Spleen (tissue), 7 donors: Measurements from ENCODE around the gene FLT4.

Source experiments
- CTCF ChIP-seq, 11 experiments: fragments of 200-600 bp in 7 of 11; fragments of 450-650 bp in 4 of 11; sonication (generic) in 4 of 11; IDR thresholded peaks in 8 of 11; conservative IDR thresholded peaks in 3 of 11; 1 replicate in 7 of 11; 2 replicates in 4 of 11; pipeline versions ENCODE4 v1.4.0 to v1.8.0; 2016 to 2021; ENCODE audit warnings: antibody characterized with exemption in 11 of 11, inconsistent platforms in 4 of 11, mild to moderate bottlenecking in 1 of 11
- POLR2A ChIP-seq, 3 donors: fragments of 450-650 bp; IDR thresholded peaks; one replicate each; pipeline ENCODE4 v1.5.1; 2017; ENCODE audit warnings: antibody characterized with exemption in 3 of 3, mild to moderate bottlenecking in 1 of 3
- POLR2AphosphoS5 ChIP-seq, 3 donors: sonication (generic); formaldehyde crosslinking; IDR thresholded peaks; one replicate each; pipeline ENCODE4 v1.5.1; 2017; ENCODE audit warnings: antibody characterized with exemption in 3 of 3
- donor health status: DM: no; HTN: no; CAD: no; lungs with moderate emphysema.
- donor health status: DM: no; HTN: no; CAD: no.
- donor health status: DM: no; HTN: no; CAD: no.

GRCh38 chr5:180690562-180690961 is 41.2 kb upstream of the FLT4 start:
- no peak for TF ChIP-seq CTCF (IDR thresholded peaks at IDR 0.05 in 8 of 11, conservative IDR thresholded peaks at IDR 0.05 in 3 of 11)
- TF ChIP-seq POLR2AphosphoS5 (IDR thresholded peaks at IDR 0.05) = no peak
- no peak for TF ChIP-seq POLR2A (IDR thresholded peaks at IDR 0.05)
